ENCODE measurements around the gene TNFSF10.

- TF ChIP-seq CTCF (IDR thresholded peaks at IDR 0.05; ENCODE audit: low read length) (no peak), EZH2 (IDR thresholded peaks at IDR 0.05; ENCODE audit: borderline replicate concordance, low read length) (no peak)
Measured at GRCh38 chr3:172518929-172519640, 4.1 kb downstream of the TNFSF10 start.

Data from OCI-LY1 (cell line).